ENCODE results near the gene HOMER3. TPM values are rescaled to one million over a fixed set of nuclear protein-coding genes. Genes with fewer than 3 reads are reported as not detected.

The HOMER3 gene
- total and polyA plus RNA-seq, 9 of the 15 experiments (the other 6 are each of a cell fraction or from before 2014, with no cell fraction given): 1.3 to 5.1 (median 3.7) TPM; not detected in 2

- peak; percentile 22 to 76; a peak in 1 of 4 replicates for TF ChIP-seq FOXA3 (CRISPR knock-in tag; conservative IDR thresholded peaks at IDR 0.05 in 1 of 2, IDR thresholded peaks at IDR 0.05 in 1 of 2)
- peak; percentile 84 for TF ChIP-seq NEUROD1 (IDR thresholded peaks at IDR 0.05; ENCODE audit: borderline replicate concordance, low read depth, low read length, partially characterized antibody)
- no peak for TF ChIP-seq CTCF (IDR thresholded peaks at IDR 0.05 in 2 of 3, conservative IDR thresholded peaks at IDR 0.05 in 1 of 3; ENCODE audit: insufficient read depth in 2 of 3, low read depth in 1 of 3, low read length in 3 of 3)
- TF ChIP-seq ELF4 (CRISPR knock-in tag; IDR thresholded peaks at IDR 0.05): peak; percentile 74; the same call in 1 of the 2 replicates
- TF ChIP-seq CBFA2T3 (IDR thresholded peaks at IDR 0.05): no peak
- no peak for TF ChIP-seq DACH1 (IDR thresholded peaks at IDR 0.05; ENCODE audit: partially characterized antibody)
- no peak for TF ChIP-seq U2AF1 (optimal IDR thresholded peaks at IDR 0.05; ENCODE audit: low read depth, low read length)
- TF ChIP-seq POLR2A (conservative IDR thresholded peaks at IDR 0.05): peak; percentile 95
- peak; percentile 91 for TF ChIP-seq EGR1 (conservative IDR thresholded peaks at IDR 0.05)
- peak; percentile 70; the same call in 1 of the 2 replicates for TF ChIP-seq BACH1 (tag; IDR thresholded peaks at IDR 0.05)
- TF ChIP-seq HMG20B (CRISPR knock-in tag; IDR thresholded peaks at IDR 0.05): no peak
- no peak for TF ChIP-seq XRCC3 (IDR thresholded peaks at IDR 0.05)
- no peak for TF ChIP-seq ZHX1 (conservative IDR thresholded peaks at IDR 0.05; ENCODE audit: low read length)
- TF ChIP-seq RERE (CRISPR knock-in tag; IDR thresholded peaks at IDR 0.05; ENCODE audit: borderline replicate concordance): no peak
- no peak for TF ChIP-seq STAT5B (CRISPR knock-in tag; IDR thresholded peaks at IDR 0.05)
- TF ChIP-seq THRAP3 (IDR thresholded peaks at IDR 0.05; ENCODE audit: borderline replicate concordance): 0 out of 2 replicates have a peak, but pooled peaks have one; percentile 27
Observed at GRCh38 chr19:18919086-18919899, 21.7 kb downstream of the HOMER3 start, which contains the start of the genes COPE and DDX49 (continued).
